ENCODE results near the gene GNAQ. TPM values are rescaled to one million over a fixed set of nuclear protein-coding genes. Genes with fewer than 3 reads are reported as not detected.

Gene GNAQ
- total RNA-seq, 1 donor from 2014 or later, result 21.3 TPM

DNA sequence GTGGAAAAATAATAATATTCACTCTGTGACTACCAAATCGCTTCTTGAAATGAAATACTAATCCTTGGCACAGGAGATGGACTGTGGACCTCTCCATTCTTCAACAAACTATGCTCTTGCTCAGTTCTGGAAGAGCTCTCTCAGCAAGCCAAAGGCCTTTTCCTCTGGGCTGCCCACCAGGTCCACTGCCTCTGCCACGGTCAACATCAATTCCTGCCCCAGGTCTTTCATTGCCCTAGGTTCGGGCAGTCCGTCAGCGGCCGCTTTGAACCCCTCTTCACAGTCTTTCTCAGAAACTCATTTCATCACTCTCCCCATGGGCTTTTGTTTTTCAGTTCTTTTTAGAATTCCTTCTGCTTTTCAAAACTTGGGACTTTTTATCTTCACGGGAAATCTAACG lies 64.9 kb downstream of the GNAQ start:
- DNase-seq (ENCODE audit: low read depth) (no peak), FAIRE-seq (no peak)
- Histone ChIP-seq H3K27me3 (ENCODE audit: control insufficient read depth, insufficient read depth, low read length) (no peaks in the 10 kb centered on the region), H3K36me3 (ENCODE audit: control insufficient read depth, insufficient read depth, low read length) (no peaks in the 10 kb centered on the region), H3K4me3 (ENCODE audit: low read depth, low read length) (no peak overlapping the region)
- TF ChIP-seq CTCF (IDR thresholded peaks at IDR 0.05; ENCODE audit: insufficient read depth, low read length, severe bottlenecking), result no peak

DNA sequence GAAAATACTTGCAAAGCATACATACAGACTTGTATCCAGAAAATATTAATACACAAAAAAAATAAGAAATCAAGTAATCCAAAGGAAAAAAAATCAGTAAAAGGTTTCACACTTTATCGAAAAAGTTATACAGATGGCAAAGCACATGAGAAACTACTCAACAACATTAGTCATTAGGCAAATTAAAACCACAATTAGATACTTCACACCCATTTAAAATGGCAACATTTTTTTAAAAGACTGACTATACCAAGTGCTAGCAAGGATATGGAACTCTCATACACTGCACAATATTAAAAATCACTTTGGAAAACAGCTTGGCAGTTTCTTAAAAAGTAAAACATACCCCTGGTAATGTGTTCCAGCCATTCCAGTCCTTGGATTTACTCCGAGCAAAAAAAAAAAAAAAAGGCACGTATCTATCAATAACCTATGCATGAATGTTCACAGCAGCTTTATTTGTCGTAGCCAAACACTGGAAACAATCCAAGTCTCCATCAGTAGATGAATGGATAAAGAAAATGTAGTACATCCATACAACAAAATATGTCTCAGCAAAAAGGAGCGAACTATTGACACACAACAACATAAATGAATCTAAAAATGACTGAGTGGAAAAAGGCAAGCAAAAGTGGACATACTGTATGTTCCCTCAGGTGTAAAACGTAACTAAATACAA lies 66.0 kb downstream of the GNAQ start:
- no peak for FAIRE-seq
- no peak overlapping the region for H3K4me3 ChIP-seq (ENCODE audit: low read depth, low read length)
- H3K27me3 ChIP-seq (ENCODE audit: control insufficient read depth, insufficient read depth, low read length), result no peaks in the 10 kb centered on the region
- peak; percentile 40 for DNase-seq (ENCODE audit: low read depth)
- no peak for TF ChIP-seq CTCF (IDR thresholded peaks at IDR 0.05; ENCODE audit: insufficient read depth, low read length, severe bottlenecking)
- no peaks in the 10 kb centered on the region for H3K36me3 ChIP-seq (ENCODE audit: control insufficient read depth, insufficient read depth, low read length)

DNA sequence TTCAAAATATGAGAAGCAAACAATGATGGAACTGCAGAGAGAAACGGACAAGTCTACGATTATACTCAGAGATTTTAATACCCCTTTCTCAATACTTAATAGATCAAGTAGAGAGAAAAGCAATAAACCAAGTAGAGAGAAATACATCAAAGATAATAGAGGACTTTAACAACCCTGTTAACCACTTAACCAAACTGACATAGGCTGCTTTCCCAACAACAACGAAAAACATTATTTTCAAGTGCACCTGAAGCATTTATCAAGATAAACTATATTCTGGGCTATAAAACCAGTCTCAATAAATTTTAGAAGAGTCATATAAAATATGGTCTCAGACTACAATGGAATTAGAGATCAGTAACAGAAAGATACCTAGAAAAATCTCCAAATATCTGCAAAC lies 67.4 kb downstream of the GNAQ start:
- no peak for DNase-seq (ENCODE audit: low read depth)
- H3K4me3 ChIP-seq (ENCODE audit: low read depth, low read length), result no peak overlapping the region
- FAIRE-seq, result no peak
- H3K36me3 ChIP-seq (ENCODE audit: control insufficient read depth, insufficient read depth, low read length), result no peaks in the 10 kb centered on the region
- TF ChIP-seq CTCF (IDR thresholded peaks at IDR 0.05; ENCODE audit: insufficient read depth, low read length, severe bottlenecking), result no peak
- H3K27me3 ChIP-seq (ENCODE audit: control insufficient read depth, insufficient read depth, low read length), result no peaks in the 10 kb centered on the region

- Histone ChIP-seq H3K36me3 (ENCODE audit: control insufficient read depth, insufficient read depth, low read length) (no peaks in the 10 kb centered on the region), H3K27me3 (ENCODE audit: control insufficient read depth, insufficient read depth, low read length) (no peaks in the 10 kb centered on the region), H3K4me3 (ENCODE audit: low read depth, low read length) (no peak overlapping the region)
- no peak for TF ChIP-seq CTCF (IDR thresholded peaks at IDR 0.05; ENCODE audit: insufficient read depth, low read length, severe bottlenecking)
- FAIRE-seq, result no peak
- no peak for DNase-seq (ENCODE audit: low read depth)
Measured at GRCh38 chr9:77961541-77961940, 70.1 kb downstream of the GNAQ start.

DNA sequence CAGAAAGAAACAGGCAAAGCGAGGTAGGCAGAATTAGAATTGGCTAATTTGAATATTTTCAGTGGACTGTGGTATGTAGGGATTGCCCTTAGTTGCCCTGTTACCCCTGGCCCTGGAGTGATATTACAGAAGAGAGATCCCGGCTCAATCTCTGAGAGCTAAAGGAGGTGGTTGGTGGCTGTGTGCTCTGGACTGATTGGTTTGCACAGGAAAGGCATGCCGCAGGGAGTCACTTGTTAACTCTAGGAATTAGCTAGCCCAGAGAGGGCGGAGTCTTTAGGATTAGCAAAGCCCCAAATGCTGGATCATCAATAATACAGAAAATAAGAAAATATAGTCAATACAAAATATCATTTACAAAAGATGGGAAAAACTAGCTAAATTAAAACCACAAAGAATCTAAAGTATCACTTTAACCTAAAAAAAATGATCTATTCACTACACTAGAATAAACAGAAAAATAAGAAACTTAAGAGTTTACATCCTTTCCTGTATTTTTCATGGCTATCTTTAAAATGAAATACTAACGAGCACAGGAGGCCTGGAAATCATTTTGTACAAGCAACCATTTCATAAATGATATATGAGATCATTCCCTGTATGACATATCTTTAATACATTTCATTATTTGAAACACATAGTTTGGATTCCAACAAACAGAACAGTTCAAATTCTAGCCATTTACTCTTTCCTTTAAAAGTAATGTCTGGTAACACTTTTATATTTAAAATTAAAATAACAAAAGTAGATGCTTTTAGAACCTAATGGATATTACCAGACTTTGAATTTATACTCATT lies 71.1 kb downstream of the GNAQ start:
- no peaks in the 10 kb centered on the region for H3K27me3 ChIP-seq (ENCODE audit: control insufficient read depth, insufficient read depth, low read length)
- no peak for FAIRE-seq
- no peak for DNase-seq (ENCODE audit: low read depth)
- TF ChIP-seq CTCF (IDR thresholded peaks at IDR 0.05; ENCODE audit: insufficient read depth, low read length, severe bottlenecking), result no peak
- H3K4me3 ChIP-seq (ENCODE audit: low read depth, low read length), result no peak overlapping the region
- H3K36me3 ChIP-seq (ENCODE audit: control insufficient read depth, insufficient read depth, low read length), result no peaks in the 10 kb centered on the region

All from bronchial epithelial cell (primary cell).